Fibroblast of lung (primary cell): Measurements from ENCODE around the gene VIPR2. TPM values are rescaled to one million over a fixed set of nuclear protein-coding genes. Genes with fewer than 3 reads are reported as not detected.

ENCODE experiments used
- DNase-seq, 2 donors: peaks; one replicate each; pipeline versions ENCODE4 v3.0.0 to v3.0.0-alpha.2; 2010; ENCODE audit warnings: low read depth in 2 of 2
- H2AFZ ChIP-seq: 2 replicates; pipeline ENCODE4 v1.5.1; 2012; ENCODE audit warnings: low read length, control low read depth, inconsistent platforms
- H3K27ac ChIP-seq: 2 replicates; pipeline ENCODE4 v1.5.1; 2011; ENCODE audit warnings: low read length, control low read depth; ENCODE audit not compliant: insufficient read depth
- H3K27me3 ChIP-seq: 2 replicates; pipeline ENCODE4 v1.5.1; 2011; ENCODE audit warnings: mild to moderate bottlenecking, low read length; ENCODE audit not compliant: control insufficient read depth, insufficient read depth
- H3K36me3 ChIP-seq: 2 replicates; pipeline ENCODE4 v1.5.1; 2011; ENCODE audit warnings: low read length; ENCODE audit not compliant: control insufficient read depth, insufficient read depth
- H3K4me1 ChIP-seq: 2 replicates; pipeline ENCODE4 v1.5.1; 2011; ENCODE audit warnings: low read length; ENCODE audit not compliant: control insufficient read depth, insufficient read depth; ENCODE audit errors: extremely low read depth
- H3K4me2 ChIP-seq: 2 replicates; pipeline ENCODE4 v1.5.1; 2011; ENCODE audit warnings: low read length, control low read depth; ENCODE audit not compliant: insufficient read depth; ENCODE audit errors: extremely low read depth
- H3K4me3 ChIP-seq, 4 experiments: fragments of 200-600 bp in 1 of 4; sonication (generic) in 1 of 4; replicated peaks in 1 of 4; 2 replicates each; pipeline ENCODE4 v1.5.1; 2011 to 2016; ENCODE audit warnings: low read length in 4 of 4, low read depth in 3 of 4, mild to moderate bottlenecking in 3 of 4, control low read depth in 2 of 4, inconsistent platforms in 1 of 4, mixed read lengths in 1 of 4; ENCODE audit not compliant: insufficient read depth in 1 of 4; ENCODE audit errors: control extremely low read depth in 1 of 4
- H3K79me2 ChIP-seq: 2 replicates; pipeline ENCODE4 v1.5.1; 2012; ENCODE audit warnings: mild to moderate bottlenecking, low read length, inconsistent platforms; ENCODE audit not compliant: control insufficient read depth, insufficient read depth
- H3K9ac ChIP-seq: 2 replicates; pipeline ENCODE4 v1.5.1; 2011; ENCODE audit warnings: mild to moderate bottlenecking, low read length, control low read depth; ENCODE audit not compliant: insufficient read depth
- H3K9me3 ChIP-seq: 2 replicates; pipeline ENCODE4 v1.5.1; 2012; ENCODE audit warnings: low read depth, low read length; ENCODE audit not compliant: control insufficient read depth, insufficient read depth
- H4K20me1 ChIP-seq: 2 replicates; pipeline ENCODE4 v1.5.1; 2011; ENCODE audit warnings: low read length; ENCODE audit not compliant: control insufficient read depth, insufficient read depth; ENCODE audit errors: extremely low read depth
- CTCF ChIP-seq, 2 donors: IDR thresholded peaks in 1 of 2; conservative IDR thresholded peaks in 1 of 2; 1 replicate in 1 of 2; 2 replicates in 1 of 2; pipeline ENCODE4 v1.5.1; 2011 to 2012; ENCODE audit warnings: low read length in 2 of 2, control low read depth in 1 of 2, inconsistent platforms in 1 of 2, low read depth in 1 of 2, mild to moderate bottlenecking in 1 of 2
- EZH2 ChIP-seq: IDR thresholded peaks from 2 replicates; pipeline ENCODE4 v1.5.1; 2012; ENCODE audit warnings: low read length, control low read depth, mild to moderate bottlenecking; ENCODE audit errors: missing control alignments
- polyA plus RNA-seq, 2 donors: library from polyadenylated mRNA; depleted of rRNA in 1 of 2; stranded (reverse) in 1 of 2; unstranded in 1 of 2; fragments of >200 nt; gene quantifications; 2 replicates each; pipeline ENCODE4 v1.2.1, GENCODE V29; 2011 to 2012; ENCODE audit warnings: missing spikeins in 1 of 2
- total RNA-seq: library from RNA; depleted of rRNA; stranded (reverse); fragments of >200 nt; gene quantifications from 2 replicates; pipeline ENCODE4 v1.2.1, GENCODE V29; 2014

VIPR2 gene
- total and polyA plus RNA-seq, 2 donors (not counting 1 experiment from before 2014, with no cell fraction given): not detected

- Histone ChIP-seq H3K27me3 (no peaks in the 10 kb centered on the region), H3K36me3 (no peaks in the 10 kb centered on the region), H3K4me2 (no peak overlapping the region), H3K27ac (no peak overlapping the region), H4K20me1 (no peaks in the 10 kb centered on the region), H3K9ac (no peak overlapping the region), H3K4me1 (no peaks in the 10 kb centered on the region), H3K79me2 (no peaks in the 10 kb centered on the region), H3K4me3 (no peak overlapping the region), H3K9me3 (no peaks in the 10 kb centered on the region), H2AFZ (no peak overlapping the region)
- TF ChIP-seq CTCF (conservative IDR thresholded peaks at IDR 0.05 in 1 of 2, IDR thresholded peaks at IDR 0.05 in 1 of 2; ENCODE audit: low read depth in 1 of 2, low read length in 2 of 2) (no peak), EZH2 (no peak)
- no peak for DNase-seq
These were observed 136.2 kb downstream of the VIPR2 start for GRCh38 chr7:159008417-159008816.

- Histone ChIP-seq H3K9me3 (no peaks in the 10 kb centered on the region), H3K4me1 (no peaks in the 10 kb centered on the region), H3K27me3 (no peaks in the 10 kb centered on the region), H3K27ac (no peak overlapping the region), H3K79me2 (no peaks in the 10 kb centered on the region), H3K36me3 (no peaks in the 10 kb centered on the region), H3K4me2 (no peak overlapping the region), H2AFZ (no peak overlapping the region), H3K4me3 (no peak overlapping the region), H3K9ac (no peak overlapping the region), H4K20me1 (no peaks in the 10 kb centered on the region)
- no peak for DNase-seq
- TF ChIP-seq EZH2: no peak
- TF ChIP-seq CTCF (conservative IDR thresholded peaks at IDR 0.05 in 1 of 2, IDR thresholded peaks at IDR 0.05 in 1 of 2; ENCODE audit: low read depth in 1 of 2, low read length in 2 of 2): no peak
These were observed 136.7 kb downstream of the VIPR2 start for GRCh38 chr7:159007996-159008389.

GRCh38 chr7:159007364-159007995 lies 137.2 kb downstream of the VIPR2 start:
- no peak overlapping the region for H3K4me2 ChIP-seq

More at GRCh38 chr7:159007364-159007995, 137.2 kb downstream of the VIPR2 start:
- Histone ChIP-seq H4K20me1 (no peaks in the 10 kb centered on the region), H3K4me3 (no peak overlapping the region), H3K4me1 (no peaks in the 10 kb centered on the region), H3K9ac (no peak overlapping the region), H3K27ac (no peak overlapping the region), H3K27me3 (no peaks in the 10 kb centered on the region), H3K79me2 (no peaks in the 10 kb centered on the region), H3K36me3 (no peaks in the 10 kb centered on the region), H3K9me3 (no peaks in the 10 kb centered on the region), H2AFZ (no peak overlapping the region)
- TF ChIP-seq CTCF (conservative IDR thresholded peaks at IDR 0.05 in 1 of 2, IDR thresholded peaks at IDR 0.05 in 1 of 2; ENCODE audit: low read depth in 1 of 2, low read length in 2 of 2): no peak
- TF ChIP-seq EZH2: no peak
- no peak for DNase-seq
